ENCODE data around the gene VSIG10L. TPM values are rescaled to one million over a fixed set of nuclear protein-coding genes. Genes with fewer than 3 reads are reported as not detected.

Gene VSIG10L
- total RNA-seq, 1 experiment from 2014 or later = 3.0 TPM

DNA sequence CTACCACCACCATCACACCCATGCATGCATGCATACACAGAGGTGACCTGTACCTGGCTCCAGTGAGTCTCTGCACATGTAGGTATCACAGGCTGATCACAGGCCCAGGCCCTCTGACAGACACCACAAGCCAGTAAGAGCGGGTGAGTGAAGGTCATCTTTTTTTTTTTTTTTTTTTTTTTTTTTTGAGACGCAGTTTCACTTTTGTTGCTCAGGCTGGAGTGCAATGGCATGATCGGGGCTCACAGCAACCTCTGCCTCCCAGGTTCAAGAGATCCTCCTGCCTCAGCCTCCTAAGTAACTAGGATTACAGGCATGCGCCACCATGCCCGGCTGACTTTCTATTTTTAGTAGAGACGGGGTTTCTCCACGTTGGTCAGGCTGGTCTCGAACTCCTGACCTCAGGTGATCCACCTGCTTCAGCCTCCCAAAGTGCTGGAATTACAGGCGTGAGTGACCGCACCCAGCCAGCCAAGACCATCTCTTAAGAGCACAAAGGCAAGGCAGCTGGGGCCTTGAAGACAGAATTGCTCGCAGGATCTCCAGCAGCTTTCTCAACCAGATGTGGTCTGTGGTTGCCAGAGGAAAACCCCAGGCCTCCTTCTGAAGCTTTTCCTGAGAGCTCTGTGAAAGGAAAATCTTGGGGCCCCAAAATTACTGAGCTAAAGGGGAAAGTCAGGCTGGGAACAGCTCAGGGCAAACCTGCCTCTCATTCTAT, 33.7 kb upstream of the VSIG10L start:
- CTCF ChIA-PET = interaction anchor here (0.7 kb wide), 1 partner anchor 19 kb away, joined by 3 read pairs; no protein-coding TSS in a partner anchor
- TF ChIP-seq, protein P1, sequence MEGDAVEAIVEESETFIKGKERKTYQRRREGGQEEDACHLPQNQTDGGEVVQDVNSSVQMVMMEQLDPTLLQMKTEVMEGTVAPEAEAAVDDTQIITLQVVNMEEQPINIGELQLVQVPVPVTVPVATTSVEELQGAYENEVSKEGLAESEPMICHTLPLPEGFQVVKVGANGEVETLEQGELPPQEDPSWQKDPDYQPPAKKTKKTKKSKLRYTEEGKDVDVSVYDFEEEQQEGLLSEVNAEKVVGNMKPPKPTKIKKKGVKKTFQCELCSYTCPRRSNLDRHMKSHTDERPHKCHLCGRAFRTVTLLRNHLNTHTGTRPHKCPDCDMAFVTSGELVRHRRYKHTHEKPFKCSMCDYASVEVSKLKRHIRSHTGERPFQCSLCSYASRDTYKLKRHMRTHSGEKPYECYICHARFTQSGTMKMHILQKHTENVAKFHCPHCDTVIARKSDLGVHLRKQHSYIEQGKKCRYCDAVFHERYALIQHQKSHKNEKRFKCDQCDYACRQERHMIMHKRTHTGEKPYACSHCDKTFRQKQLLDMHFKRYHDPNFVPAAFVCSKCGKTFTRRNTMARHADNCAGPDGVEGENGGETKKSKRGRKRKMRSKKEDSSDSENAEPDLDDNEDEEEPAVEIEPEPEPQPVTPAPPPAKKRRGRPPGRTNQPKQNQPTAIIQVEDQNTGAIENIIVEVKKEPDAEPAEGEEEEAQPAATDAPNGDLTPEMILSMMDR (IDR thresholded peaks at IDR 0.05; ENCODE audit: unreplicated experiment) = no peak
- Mint-ChIP-seq H3K27ac (ENCODE audit: unreplicated experiment) (no peak overlapping the region), H3K36me3 (ENCODE audit: insufficient read depth, unreplicated experiment) (peaks cover 1% of the 10 kb centered on the region), H3K4me1 (ENCODE audit: low read depth, unreplicated experiment) (no peaks in the 10 kb centered on the region), H3K4me3 (ENCODE audit: low read depth, unreplicated experiment) (no peak overlapping the region), H3K27me3 (ENCODE audit: unreplicated experiment) (peaks cover 40% of the 10 kb centered on the region), H3K9me3 (ENCODE audit: low read depth, unreplicated experiment) (no peaks in the 10 kb centered on the region)
- BruUV-seq (replicated peaks) = no TSS peak
- intact Hi-C loops (cut with micrococcal nuclease; ENCODE audit: unreplicated experiment) = no loop called here
- no peak for DNase-seq

- TF ChIP-seq, protein P1 (IDR thresholded peaks at IDR 0.05; ENCODE audit: unreplicated experiment) = no peak
- no TSS peak for BruUV-seq (replicated peaks)
- CTCF ChIA-PET = no interaction called here
- intact Hi-C loops (cut with micrococcal nuclease; ENCODE audit: unreplicated experiment) = no loop called here
- peaks cover 16% of the 10 kb centered on the region for H3K36me3 Mint-ChIP-seq (ENCODE audit: insufficient read depth, unreplicated experiment)
- H3K27me3 Mint-ChIP-seq (ENCODE audit: unreplicated experiment) = peaks cover 51% of the 10 kb centered on the region
- no peaks in the 10 kb centered on the region for H3K4me1 Mint-ChIP-seq (ENCODE audit: low read depth, unreplicated experiment)
- H3K27ac Mint-ChIP-seq (ENCODE audit: unreplicated experiment) = no peak within 1 kb of the TSS
- H3K4me3 Mint-ChIP-seq (ENCODE audit: low read depth, unreplicated experiment) = no peak within 1 kb of the TSS
- no peaks in the 10 kb centered on the region for H3K9me3 Mint-ChIP-seq (ENCODE audit: low read depth, unreplicated experiment)
- no peak for DNase-seq
Observed at GRCh38 chr19:51372649-51373504, 30.9 kb upstream of the VSIG10L start, which contains the start of gene NKG7. Gene NKG7, minus strand, starts transcription at chr19:51372654. Its CDS starts 119 bp downstream, at chr19:51372535.

- H3K27ac Mint-ChIP-seq (ENCODE audit: unreplicated experiment) = no peak overlapping the region
- no peak overlapping the region for H3K4me3 Mint-ChIP-seq (ENCODE audit: low read depth, unreplicated experiment)
- CTCF ChIA-PET = no interaction called here
- peaks cover 24% of the 10 kb centered on the region for H3K36me3 Mint-ChIP-seq (ENCODE audit: insufficient read depth, unreplicated experiment)
- H3K27me3 Mint-ChIP-seq (ENCODE audit: unreplicated experiment) = peaks cover 51% of the 10 kb centered on the region
- no peak for DNase-seq
- H3K4me1 Mint-ChIP-seq (ENCODE audit: low read depth, unreplicated experiment) = no peaks in the 10 kb centered on the region
- no TSS peak for BruUV-seq (replicated peaks)
- TF ChIP-seq, protein P1 (IDR thresholded peaks at IDR 0.05; ENCODE audit: unreplicated experiment) = no peak
- intact Hi-C loops (cut with micrococcal nuclease; ENCODE audit: unreplicated experiment) = no loop called here
- no peaks in the 10 kb centered on the region for H3K9me3 Mint-ChIP-seq (ENCODE audit: low read depth, unreplicated experiment)
Observed at GRCh38 chr19:51372021-51372648, 30.2 kb upstream of the VSIG10L start.

DNA sequence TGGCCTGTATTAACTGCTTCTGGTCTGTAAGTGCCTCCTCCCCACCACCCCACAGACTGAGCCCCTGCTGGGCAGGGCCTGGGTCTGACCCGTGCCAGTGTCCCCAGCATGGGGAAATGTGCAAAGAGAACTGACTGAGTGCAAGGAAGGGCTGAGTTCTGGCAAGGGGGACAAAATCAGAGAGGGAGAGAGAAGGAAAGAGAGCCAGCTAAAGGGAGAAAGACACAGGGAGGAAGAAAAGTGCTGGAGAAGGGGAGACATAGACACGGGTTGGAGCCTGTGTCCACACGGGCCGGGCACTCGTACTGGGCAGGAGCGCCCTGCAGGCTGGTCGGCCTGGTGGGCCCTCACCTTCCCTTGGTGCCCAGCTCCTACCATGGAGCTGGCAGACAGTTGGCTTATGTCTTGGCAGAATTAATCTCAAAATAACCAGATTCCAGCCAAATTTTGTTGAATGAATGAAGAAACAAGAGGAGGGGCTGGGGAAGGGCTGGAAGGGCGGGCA, 29.3 kb upstream of the VSIG10L start:
- Mint-ChIP-seq H3K27ac (ENCODE audit: unreplicated experiment) (no peak overlapping the region), H3K9me3 (ENCODE audit: low read depth, unreplicated experiment) (no peaks in the 10 kb centered on the region), H3K4me3 (ENCODE audit: low read depth, unreplicated experiment) (no peak overlapping the region), H3K27me3 (ENCODE audit: unreplicated experiment) (peaks cover 51% of the 10 kb centered on the region), H3K4me1 (ENCODE audit: low read depth, unreplicated experiment) (no peaks in the 10 kb centered on the region), H3K36me3 (ENCODE audit: insufficient read depth, unreplicated experiment) (peaks cover 33% of the 10 kb centered on the region)
- no peak for DNase-seq
- no TSS peak for BruUV-seq (replicated peaks)
- CTCF ChIA-PET = interaction anchor here (0.7 kb wide), 1 partner anchor 13 kb away, joined by 9 read pairs; no protein-coding TSS in a partner anchor
- intact Hi-C loops (cut with micrococcal nuclease; ENCODE audit: unreplicated experiment) = no loop called here
- TF ChIP-seq, protein P1 (IDR thresholded peaks at IDR 0.05; ENCODE audit: unreplicated experiment) = no peak

Measured in Calu3 (cell line).